Stomach (tissue), 4 donors: Measurements from ENCODE around the gene GFAP.

ENCODE experiments used
- EP300 ChIP-seq: sonication (generic); formaldehyde crosslinking; IDR thresholded peaks from one replicate; pipeline ENCODE4 v1.6.1; 2017; ENCODE audit warnings: antibody characterized with exemption
- POLR2A ChIP-seq, 4 donors: fragments of 450-650 bp; IDR thresholded peaks; one replicate each; pipeline ENCODE4 v1.6.1; 2016; ENCODE audit warnings: antibody characterized with exemption in 4 of 4, control low read depth in 2 of 4, mild to moderate bottlenecking in 1 of 4, moderate library complexity in 1 of 4
- POLR2AphosphoS5 ChIP-seq, 3 donors: sonication (generic); formaldehyde crosslinking; IDR thresholded peaks; one replicate each; pipeline ENCODE4 v1.6.1; 2016; ENCODE audit warnings: antibody characterized with exemption in 3 of 3

- TF ChIP-seq POLR2A (IDR thresholded peaks at IDR 0.05), result no peak
- no peak for TF ChIP-seq EP300
- no peak for TF ChIP-seq POLR2AphosphoS5 (IDR thresholded peaks at IDR 0.05)
These were observed 821 bp upstream of the GFAP start for GRCh38 chr17:44915862-44916780.
